ENCODE measurements around the gene CTDSPL2. TPM values are rescaled to one million over a fixed set of nuclear protein-coding genes. Genes with fewer than 3 reads are reported as not detected.
"Not testable (repeated sequence)": the region's sequence is repeated elsewhere in the genome, so short reads cannot be mapped to it uniquely, and the experiment has no call there.

Gene CTDSPL2
- total RNA-seq, 3 donors from 2014 or later = 48.3 to 101 (median 77.0) TPM

GRCh38 chr15:44441095-44441501 lies 13.7 kb downstream of the CTDSPL2 start:
- TF ChIP-seq CTCF (IDR thresholded peaks at IDR 0.05) (no peak), POLR2A (IDR thresholded peaks at IDR 0.05) (no peak), POLR2AphosphoS5 (IDR thresholded peaks at IDR 0.05) (no peak)
- intact Hi-C loops (cut with DNase I; ENCODE audit: low total_unique reads) = no loop called here
- H3K4me1 ChIP-seq = no peaks in the 10 kb centered on the region

GRCh38 chr15:44443515-44443914 lies 16.1 kb downstream of the CTDSPL2 start:
- H3K9me3 ChIP-seq = no peaks in the 10 kb centered on the region
- no peak overlapping the region for H3K4me3 ChIP-seq
- H3K27ac ChIP-seq = no peak overlapping the region
- no peaks in the 10 kb centered on the region for H3K27me3 ChIP-seq
- no peaks in the 10 kb centered on the region for H3K36me3 ChIP-seq
- H3K4me1 ChIP-seq = no peaks in the 10 kb centered on the region
- intact Hi-C loops (cut with DNase I; ENCODE audit: low total_unique reads) = no loop called here
- DNase-seq (ENCODE audit: low spot score in 2 of 2) = no peak
- no peak for TF ChIP-seq POLR2AphosphoS5 (IDR thresholded peaks at IDR 0.05)
- TF ChIP-seq CTCF (IDR thresholded peaks at IDR 0.05) = no peak
- TF ChIP-seq POLR2A (IDR thresholded peaks at IDR 0.05) = no peak

More at GRCh38 chr15:44441095-44441501, 13.7 kb downstream of the CTDSPL2 start:
- no peaks in the 10 kb centered on the region for H3K9me3 ChIP-seq
- H3K27ac ChIP-seq = no peak overlapping the region
- H3K27me3 ChIP-seq = no peaks in the 10 kb centered on the region
- H3K36me3 ChIP-seq = no peaks in the 10 kb centered on the region
- H3K4me3 ChIP-seq = no peak overlapping the region
- no peak for DNase-seq (ENCODE audit: low spot score in 2 of 2)

GRCh38 chr15:44447772-44448376 lies 20.4 kb downstream of the CTDSPL2 start:
- Histone ChIP-seq H3K27me3 (no peaks in the 10 kb centered on the region), H3K4me1 (no peaks in the 10 kb centered on the region), H3K4me3 (no peak overlapping the region), H3K36me3 (no peaks in the 10 kb centered on the region), H3K27ac (no peak overlapping the region), H3K9me3 (no peaks in the 10 kb centered on the region)
- no peak for TF ChIP-seq POLR2A (IDR thresholded peaks at IDR 0.05)
- TF ChIP-seq CTCF (IDR thresholded peaks at IDR 0.05) = no peak
- TF ChIP-seq POLR2AphosphoS5 (IDR thresholded peaks at IDR 0.05) = no peak
- intact Hi-C loops (cut with DNase I; ENCODE audit: low total_unique reads) = no loop called here
- DNase-seq (ENCODE audit: low spot score in 2 of 2) = no peak

- no peaks in the 10 kb centered on the region for H3K4me1 ChIP-seq
- no peaks in the 10 kb centered on the region for H3K36me3 ChIP-seq
- no peaks in the 10 kb centered on the region for H3K27me3 ChIP-seq
- no peaks in the 10 kb centered on the region for H3K9me3 ChIP-seq
- intact Hi-C loops (cut with DNase I; ENCODE audit: low total_unique reads) = no loop called here
- no peak for DNase-seq (ENCODE audit: low spot score in 2 of 2)
- no peak overlapping the region for H3K4me3 ChIP-seq
- no peak overlapping the region for H3K27ac ChIP-seq
- TF ChIP-seq POLR2A (IDR thresholded peaks at IDR 0.05) (no peak), CTCF (IDR thresholded peaks at IDR 0.05) (no peak), POLR2AphosphoS5 (IDR thresholded peaks at IDR 0.05) (no peak)
Observed at GRCh38 chr15:44450172-44450571, 22.7 kb downstream of the CTDSPL2 start.

GRCh38 chr15:44453578-44454283 lies 26.3 kb downstream of the CTDSPL2 start:
- H3K36me3 ChIP-seq; DNase-seq (ENCODE audit: low spot score in 2 of 2); H3K9me3 ChIP-seq; H3K27ac ChIP-seq; H3K27me3 ChIP-seq; intact Hi-C loops (cut with DNase I; ENCODE audit: low total_unique reads); H3K4me3 ChIP-seq; H3K4me1 ChIP-seq: not testable (repeated sequence)

All from breast epithelium (tissue), 4 donors.